Mucosa of rectum (tissue), 2 donors: Measurements from ENCODE around the gene SMCHD1.
"Not testable (repeated sequence)": the region's sequence is repeated elsewhere in the genome, so short reads cannot be mapped to it uniquely, and the experiment has no call there.

Experiments used
- H3K27ac ChIP-seq, 2 donors: one replicate each; pipeline ENCODE4 v1.7.0; 2013; ENCODE audit warnings: inconsistent platforms in 2 of 2, low read depth in 2 of 2, low read length in 2 of 2
- H3K27me3 ChIP-seq, 2 donors: one replicate each; pipeline ENCODE4 v1.7.0; 2013; ENCODE audit warnings: low read length in 2 of 2; ENCODE audit not compliant: control insufficient read depth in 2 of 2, insufficient read depth in 2 of 2
- H3K36me3 ChIP-seq, 2 donors: one replicate each; pipeline ENCODE4 v1.7.0; 2013; ENCODE audit warnings: low read length in 2 of 2; ENCODE audit not compliant: control insufficient read depth in 2 of 2, insufficient read depth in 2 of 2
- H3K4me1 ChIP-seq, 2 donors: one replicate each; pipeline ENCODE4 v1.7.0; 2013; ENCODE audit warnings: low read length in 2 of 2, mild to moderate bottlenecking in 1 of 2; ENCODE audit not compliant: control insufficient read depth in 2 of 2, insufficient read depth in 2 of 2
- H3K4me3 ChIP-seq, 2 donors: one replicate each; pipeline ENCODE4 v1.7.0; 2013; ENCODE audit warnings: low read length in 2 of 2
- H3K9ac ChIP-seq, 2 donors: one replicate each; pipeline ENCODE4 v1.7.0; 2013; ENCODE audit warnings: low read length in 2 of 2, low read depth in 1 of 2, mild to moderate bottlenecking in 1 of 2
- H3K9me3 ChIP-seq, 2 donors: one replicate each; pipeline ENCODE4 v1.7.0; 2013; ENCODE audit warnings: low read length in 2 of 2; ENCODE audit not compliant: control insufficient read depth in 2 of 2
- donor health status: healthy.
- donor health status: Normal muscosa, but diverticular disease.

The SMCHD1 gene

GRCh38 chr18:2824865-2825264, 169.3 kb downstream of the SMCHD1 start:
- no peaks in the 10 kb centered on the region for H3K36me3 ChIP-seq
- no peaks in the 10 kb centered on the region for H3K4me1 ChIP-seq
- no peaks in the 10 kb centered on the region for H3K9me3 ChIP-seq
- H3K9ac ChIP-seq = no peak overlapping the region
- H3K4me3 ChIP-seq = no peak overlapping the region
- H3K27me3 ChIP-seq = no peaks in the 10 kb centered on the region
- no peak overlapping the region for H3K27ac ChIP-seq

GRCh38 chr18:2825613-2826175, 170.2 kb downstream of the SMCHD1 start:
- H3K27me3 ChIP-seq = no peaks in the 10 kb centered on the region
- H3K9ac ChIP-seq = no peak overlapping the region
- no peak overlapping the region for H3K27ac ChIP-seq
- H3K4me1 ChIP-seq = no peaks in the 10 kb centered on the region
- H3K4me3 ChIP-seq = no peak overlapping the region
- H3K36me3 ChIP-seq = no peaks in the 10 kb centered on the region
- H3K9me3 ChIP-seq = no peaks in the 10 kb centered on the region

GRCh38 chr18:2826581-2826980, 171.1 kb downstream of the SMCHD1 start:
- Histone ChIP-seq H3K9me3 (no peaks in the 10 kb centered on the region), H3K4me3 (no peak overlapping the region), H3K27me3 (no peaks in the 10 kb centered on the region), H3K27ac (peak overlapping the region in 1 of 2 donors; percentile 14), H3K36me3 (no peaks in the 10 kb centered on the region), H3K9ac (no peak overlapping the region), H3K4me1 (no peaks in the 10 kb centered on the region)

- Histone ChIP-seq H3K9ac (no peak overlapping the region), H3K4me1 (no peaks in the 10 kb centered on the region), H3K36me3 (no peaks in the 10 kb centered on the region), H3K4me3 (no peak overlapping the region), H3K27me3 (no peaks in the 10 kb centered on the region), H3K9me3 (no peaks in the 10 kb centered on the region), H3K27ac (peak overlapping the region in 1 of 2 donors; percentile 14)
Observed at GRCh38 chr18:2827061-2827460, 171.5 kb downstream of the SMCHD1 start.

- H3K4me3 ChIP-seq, H3K36me3 ChIP-seq, H3K27me3 ChIP-seq: not testable (repeated sequence)
Observed at GRCh38 chr18:2836118-2836517, 180.6 kb downstream of the SMCHD1 start.

GRCh38 chr18:2837290-2837689, 181.8 kb downstream of the SMCHD1 start:
- H3K9ac ChIP-seq, H3K4me1 ChIP-seq, H3K27me3 ChIP-seq, H3K9me3 ChIP-seq, H3K27ac ChIP-seq, H3K4me3 ChIP-seq, H3K36me3 ChIP-seq: not testable (repeated sequence)

More at GRCh38 chr18:2836118-2836517, 180.6 kb downstream of the SMCHD1 start:
- H3K4me1 ChIP-seq, H3K9ac ChIP-seq, H3K27ac ChIP-seq, H3K9me3 ChIP-seq: not testable (repeated sequence)

- no peaks in the 10 kb centered on the region for H3K36me3 ChIP-seq
- H3K27me3 ChIP-seq = no peaks in the 10 kb centered on the region
- H3K9ac ChIP-seq = no peak overlapping the region
- no peak overlapping the region for H3K4me3 ChIP-seq
- H3K9me3 ChIP-seq = no peaks in the 10 kb centered on the region
- H3K4me1 ChIP-seq = no peaks in the 10 kb centered on the region
- no peak overlapping the region for H3K27ac ChIP-seq
Observed at GRCh38 chr18:2839202-2839601, 183.7 kb downstream of the SMCHD1 start.

GRCh38 chr18:2840521-2840920, 185.0 kb downstream of the SMCHD1 start:
- Histone ChIP-seq H3K9ac (no peak overlapping the region), H3K4me1 (no peaks in the 10 kb centered on the region), H3K27me3 (peaks cover 0 to 3% of the 10 kb centered on the region in 2 donors), H3K4me3 (no peak overlapping the region), H3K9me3 (no peaks in the 10 kb centered on the region), H3K27ac (no peak overlapping the region), H3K36me3 (no peaks in the 10 kb centered on the region)

GRCh38 chr18:2843146-2843545, 187.6 kb downstream of the SMCHD1 start:
- Histone ChIP-seq H3K27ac (no peak overlapping the region), H3K9ac (no peak overlapping the region), H3K4me3 (no peak overlapping the region), H3K27me3 (peaks cover 9 to 12% of the 10 kb centered on the region in 2 donors), H3K36me3 (no peaks in the 10 kb centered on the region), H3K9me3 (no peaks in the 10 kb centered on the region), H3K4me1 (peaks cover 8 to 10% of the 10 kb centered on the region in 2 donors)

- Histone ChIP-seq H3K27ac (no peak overlapping the region), H3K36me3 (no peaks in the 10 kb centered on the region), H3K27me3 (peaks cover 18 to 28% of the 10 kb centered on the region in 2 donors), H3K9me3 (no peaks in the 10 kb centered on the region), H3K9ac (no peak overlapping the region), H3K4me1 (peaks cover 8 to 10% of the 10 kb centered on the region in 2 donors), H3K4me3 (no peak overlapping the region)
Observed at GRCh38 chr18:2845172-2845571, 189.6 kb downstream of the SMCHD1 start.
